H1 (cell line): Measurements from ENCODE around the gene CES4A.

Experiments
- CBX8 ChIP-seq: fragments of 300-800, 300-1000 bp; sonication (generic); IDR thresholded peaks from 2 replicates; pipeline ENCODE4 v1.7.1; 2016; ENCODE audit warnings: low read depth, low read length, borderline replicate concordance
- EP300 ChIP-seq, 2 experiments: IDR thresholded peaks; 1 replicate in 1 of 2; 2 replicates in 1 of 2; pipeline ENCODE4 v1.6.1; 2011 to 2012; ENCODE audit warnings: low read depth in 2 of 2, low read length in 2 of 2, mild to moderate bottlenecking in 2 of 2, borderline replicate concordance in 1 of 2, inconsistent platforms in 1 of 2, moderate library complexity in 1 of 2
- POLR2AphosphoS5 ChIP-seq: IDR thresholded peaks from 2 replicates; pipeline ENCODE4 v1.6.1; 2011; ENCODE audit warnings: low read depth, low read length

DNA sequence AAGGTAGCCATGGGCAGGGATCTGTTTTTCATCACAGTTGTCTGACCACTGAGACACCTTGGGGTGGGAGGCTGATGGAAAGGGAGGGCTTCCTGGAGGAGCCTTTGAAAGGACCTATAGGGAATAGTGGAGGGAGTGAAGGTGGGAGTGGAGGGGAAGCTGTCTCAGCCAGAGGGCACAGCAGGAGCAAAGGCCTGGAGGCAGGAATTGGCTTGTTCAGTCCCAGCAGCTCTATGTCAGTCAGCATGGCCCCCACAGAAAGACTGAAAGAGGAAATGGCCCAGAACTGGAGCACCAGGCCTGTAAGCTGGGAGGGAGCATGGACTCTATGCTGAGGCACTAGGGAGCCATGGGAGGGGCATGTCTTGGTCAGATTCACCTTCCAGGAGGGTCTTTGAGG, 27.8 kb downstream of the CES4A start:
- no peak for TF ChIP-seq POLR2AphosphoS5
- no peak for TF ChIP-seq EP300 (IDR thresholded peaks at IDR 0.05; ENCODE audit: borderline replicate concordance in 1 of 2, low read depth in 2 of 2, low read length in 2 of 2)
- no peak for TF ChIP-seq CBX8
